H9 (cell line): ENCODE data around the gene ABCD4. TPM values are rescaled to one million over a fixed set of nuclear protein-coding genes. Genes with fewer than 3 reads are reported as not detected.

Experiments used
- DNase-seq: peaks from one replicate; pipeline ENCODE4 v3.0.0-alpha.2; 2017
- H2AFZ ChIP-seq: one replicate; pipeline ENCODE4 v1.6.1; 2013; ENCODE audit warnings: mild to moderate bottlenecking, low read length, control low read depth, moderate library complexity
- H2AK5ac ChIP-seq: 2 replicates; pipeline ENCODE4 v1.6.1; 2013; ENCODE audit warnings: low read length, control low read depth, mixed read lengths; ENCODE audit not compliant: insufficient read length
- H2BK120ac ChIP-seq: one replicate; pipeline ENCODE4 v1.6.1; 2013; ENCODE audit warnings: low read depth, mild to moderate bottlenecking, low read length, control low read depth, inconsistent platforms; ENCODE audit not compliant: poor library complexity, severe bottlenecking
- H2BK12ac ChIP-seq: 2 replicates; pipeline ENCODE4 v1.6.1; 2013; ENCODE audit warnings: low read length, control low read depth, mixed read lengths, low read depth; ENCODE audit not compliant: insufficient read length
- H2BK15ac ChIP-seq: 2 replicates; pipeline ENCODE4 v1.6.1; 2013; ENCODE audit warnings: low read depth, low read length, control low read depth
- H2BK20ac ChIP-seq: one replicate; pipeline ENCODE4 v1.6.1; 2013; ENCODE audit warnings: low read depth, mild to moderate bottlenecking, low read length, control low read depth, inconsistent platforms; ENCODE audit not compliant: poor library complexity, severe bottlenecking
- H2BK5ac ChIP-seq: 2 replicates; pipeline ENCODE4 v1.6.1; 2013; ENCODE audit warnings: low read length, control low read depth, mixed read lengths; ENCODE audit not compliant: insufficient read length
- H3K14ac ChIP-seq: 2 replicates; pipeline ENCODE4 v1.6.1; 2013; ENCODE audit warnings: low read length, control low read depth; ENCODE audit not compliant: insufficient read depth
- H3K18ac ChIP-seq: 2 replicates; pipeline ENCODE4 v1.6.1; 2013; ENCODE audit warnings: low read depth, mild to moderate bottlenecking, mixed read lengths, low read length, control low read depth; ENCODE audit not compliant: insufficient read length
- H3K23ac ChIP-seq: 2 replicates; pipeline ENCODE4 v1.6.1; 2013; ENCODE audit warnings: low read length, control low read depth, mixed read lengths, low read depth; ENCODE audit not compliant: insufficient read length
- H3K23me2 ChIP-seq: 2 replicates; pipeline ENCODE4 v1.6.1; 2013; ENCODE audit warnings: low read depth, mild to moderate bottlenecking, mixed read lengths, low read length, control low read depth; ENCODE audit not compliant: insufficient read length, poor library complexity, severe bottlenecking
- H3K27ac ChIP-seq: 2 replicates; pipeline ENCODE4 v1.5.1; 2013; ENCODE audit warnings: low read length, control low read depth, mixed read lengths, low read depth; ENCODE audit not compliant: insufficient read length
- H3K27me3 ChIP-seq: 2 replicates; pipeline ENCODE4 v1.6.1; 2013; ENCODE audit warnings: low read length, control low read depth, inconsistent platforms; ENCODE audit not compliant: insufficient read depth
- H3K4ac ChIP-seq: 2 replicates; pipeline ENCODE4 v1.6.1; 2013; ENCODE audit warnings: low read depth, mild to moderate bottlenecking, control low read depth, inconsistent platforms, low read length, moderate library complexity
- H3K4me1 ChIP-seq: 2 replicates; pipeline ENCODE4 v1.6.1; 2013; ENCODE audit warnings: low read length, control low read depth, inconsistent platforms; ENCODE audit not compliant: insufficient read depth
- H3K4me2 ChIP-seq: 2 replicates; pipeline ENCODE4 v1.6.1; 2013; ENCODE audit warnings: low read length, control low read depth, mixed read lengths; ENCODE audit not compliant: insufficient read length, insufficient read depth
- H3K56ac ChIP-seq: 2 replicates; pipeline ENCODE4 v1.6.1; 2013; ENCODE audit warnings: low read depth, mild to moderate bottlenecking, mixed read lengths, low read length, control low read depth; ENCODE audit not compliant: insufficient read length
- H3K79me1 ChIP-seq: 2 replicates; pipeline ENCODE4 v1.6.1; 2013; ENCODE audit warnings: low read depth, mild to moderate bottlenecking, moderate library complexity, low read length, control low read depth, inconsistent platforms; ENCODE audit not compliant: insufficient read depth, poor library complexity, severe bottlenecking
- H3K79me2 ChIP-seq: 2 replicates; pipeline ENCODE4 v1.6.1; 2013; ENCODE audit warnings: low read length, control low read depth, inconsistent platforms; ENCODE audit not compliant: insufficient read depth
- H3K9ac ChIP-seq: 2 replicates; pipeline ENCODE4 v1.6.1; 2013; ENCODE audit warnings: low read length, control low read depth, mixed read lengths; ENCODE audit not compliant: insufficient read length; ENCODE audit errors: extremely low read depth
- H3K9me3 ChIP-seq: one replicate; pipeline ENCODE4 v1.6.1; 2013; ENCODE audit warnings: low read depth, low read length, inconsistent platforms; ENCODE audit not compliant: control insufficient read depth
- H3T11ph ChIP-seq: one replicate; pipeline ENCODE4 v1.6.1; 2013; ENCODE audit warnings: mild to moderate bottlenecking, low read length, control low read depth, inconsistent platforms
- H4K20me1 ChIP-seq: one replicate; pipeline ENCODE4 v1.6.1; 2013; ENCODE audit not compliant: control insufficient read depth, insufficient read length, insufficient read depth
- H4K5ac ChIP-seq: 2 replicates; pipeline ENCODE4 v1.6.1; 2013; ENCODE audit warnings: low read depth, mild to moderate bottlenecking, mixed read lengths, low read length, control low read depth; ENCODE audit not compliant: insufficient read length
- H4K8ac ChIP-seq: replicated peaks from 2 replicates; pipeline ENCODE4 v1.6.1; 2013; ENCODE audit warnings: low read length, control low read depth, mixed read lengths, low read depth; ENCODE audit not compliant: insufficient read length
- H4K91ac ChIP-seq: 2 replicates; pipeline ENCODE4 v1.6.1; 2013; ENCODE audit warnings: low read depth, mild to moderate bottlenecking, moderate library complexity, mixed read lengths, low read length, control low read depth; ENCODE audit not compliant: insufficient read length
- H3K27ac Mint-ChIP-seq, 3 experiments: 2 replicates in 2 of 3; 3 replicates in 1 of 3; pipeline ENCODE4 v1.8.0; 2020 to 2021; ENCODE audit warnings: mixed read lengths in 3 of 3, mild to moderate bottlenecking in 1 of 3, moderate library complexity in 1 of 3
- H3K27me3 Mint-ChIP-seq: 2 replicates; pipeline ENCODE4 v1.8.0; 2021; ENCODE audit warnings: low read depth, mild to moderate bottlenecking, moderate library complexity, mixed read lengths
- H3K36me3 Mint-ChIP-seq, 3 experiments: 2 replicates in 2 of 3; 3 replicates in 1 of 3; pipeline ENCODE4 v1.8.0; 2020 to 2021; ENCODE audit warnings: low read depth in 3 of 3, mixed read lengths in 3 of 3; ENCODE audit not compliant: insufficient read depth in 1 of 3
- H3K4me1 Mint-ChIP-seq, 2 experiments: 2 replicates each; pipeline ENCODE4 v1.8.0; 2020; ENCODE audit warnings: mixed read lengths in 2 of 2
- H3K4me3 Mint-ChIP-seq, 2 experiments: 2 replicates in 1 of 2; 3 replicates in 1 of 2; pipeline ENCODE4 v1.8.0; 2020 to 2021; ENCODE audit warnings: mild to moderate bottlenecking in 2 of 2, mixed read lengths in 2 of 2, moderate library complexity in 1 of 2
- H3K9me3 Mint-ChIP-seq, 2 experiments: 2 replicates in 1 of 2; 3 replicates in 1 of 2; pipeline ENCODE4 v1.8.0; 2020; ENCODE audit warnings: mild to moderate bottlenecking in 2 of 2, mixed read lengths in 2 of 2, moderate library complexity in 1 of 2
- WGBS: extraction: QIAGEN DNeasy Blood & Tissue Kit; methylation state at CpG from one replicate; pipeline ENCODE4 v1.1.7; 2013; ENCODE audit warnings: missing lambda C conversion rate, low lambda C conversion rate, mixed read lengths; ENCODE audit not compliant: insufficient read length; ENCODE audit errors: extremely low coverage; 5-methylcytosine and 5-hydroxymethylcytosine counted together
- total RNA-seq: library from RNA; stranded (reverse); gene quantifications from 2 replicates; pipeline ENCODE4 v1.2.1, GENCODE V29; 2021
- TF ChIP-seq, protein P1 (sequence below): fragments of 200-600 bp; sonication (generic); conservative IDR thresholded peaks from 3 replicates; pipeline ENCODE4 v1.8.0; 2021; ENCODE audit warnings: antibody characterized with exemption, mild to moderate bottlenecking

The ABCD4 gene
- total RNA-seq, 1 experiment from 2014 or later, result 80.9 TPM

DNA sequence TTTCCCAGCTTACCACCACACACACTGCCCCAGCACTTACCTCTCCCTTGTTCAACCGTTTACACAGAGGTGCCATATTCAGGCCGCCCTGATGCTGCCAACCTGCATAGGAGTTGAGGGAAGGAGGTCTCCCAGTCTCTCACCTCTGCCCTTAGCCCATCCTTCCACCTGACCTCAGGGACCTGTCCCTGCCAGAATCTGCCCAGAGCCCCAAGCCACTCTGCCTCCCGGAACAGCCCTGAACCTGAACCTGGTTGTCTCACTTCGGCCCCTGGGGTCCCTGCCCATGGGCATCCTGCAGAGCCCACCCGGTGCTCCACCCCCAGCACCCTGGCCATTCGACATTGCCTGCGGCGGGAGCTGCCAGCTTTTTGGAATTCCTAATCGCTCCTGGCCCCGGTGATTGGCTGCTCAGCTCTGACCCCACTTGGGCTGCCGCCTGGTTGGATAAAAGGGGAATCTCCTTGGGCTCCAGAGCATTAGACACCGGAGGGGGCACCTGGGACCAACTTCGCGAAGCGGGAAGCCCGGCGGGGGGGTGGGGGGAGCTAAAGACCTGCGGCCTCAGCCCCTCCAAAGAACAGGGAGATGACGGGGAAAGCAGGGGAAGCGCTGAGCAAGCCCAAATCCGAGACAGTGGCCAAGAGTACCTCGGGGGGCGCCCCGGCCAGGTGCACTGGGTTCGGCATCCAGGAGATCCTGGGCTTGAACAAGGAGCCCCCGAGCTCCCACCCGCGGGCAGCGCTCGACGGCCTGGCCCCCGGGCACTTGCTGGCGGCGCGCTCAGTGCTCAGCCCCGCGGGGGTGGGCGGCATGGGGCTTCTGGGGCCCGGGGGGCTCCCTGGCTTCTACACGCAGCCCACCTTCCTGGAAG is 63.5 kb downstream of the ABCD4 start, which contains the start of gene VSX2:
VSX2 (plus strand) TSS at position 476 of the 874 bp plus-strand sequence; CDS start at position 589, 113 bp downstream.
- no peak within 1 kb of the TSS for H3T11ph ChIP-seq
- no peak within 1 kb of the TSS for H3K23ac ChIP-seq
- no peak within 1 kb of the TSS for H4K91ac ChIP-seq
- H3K9ac ChIP-seq, result no peak within 1 kb of the TSS
- H3K4me2 ChIP-seq, result peak within 1 kb of the TSS; percentile 73
- H3K56ac ChIP-seq, result no peak within 1 kb of the TSS
- H3K79me1 ChIP-seq, result no peaks in the 10 kb centered on the region
- no peak within 1 kb of the TSS for H3K18ac ChIP-seq
- peaks cover 21% of the 10 kb centered on the region for H3K23me2 ChIP-seq
- TF ChIP-seq, protein P1, sequence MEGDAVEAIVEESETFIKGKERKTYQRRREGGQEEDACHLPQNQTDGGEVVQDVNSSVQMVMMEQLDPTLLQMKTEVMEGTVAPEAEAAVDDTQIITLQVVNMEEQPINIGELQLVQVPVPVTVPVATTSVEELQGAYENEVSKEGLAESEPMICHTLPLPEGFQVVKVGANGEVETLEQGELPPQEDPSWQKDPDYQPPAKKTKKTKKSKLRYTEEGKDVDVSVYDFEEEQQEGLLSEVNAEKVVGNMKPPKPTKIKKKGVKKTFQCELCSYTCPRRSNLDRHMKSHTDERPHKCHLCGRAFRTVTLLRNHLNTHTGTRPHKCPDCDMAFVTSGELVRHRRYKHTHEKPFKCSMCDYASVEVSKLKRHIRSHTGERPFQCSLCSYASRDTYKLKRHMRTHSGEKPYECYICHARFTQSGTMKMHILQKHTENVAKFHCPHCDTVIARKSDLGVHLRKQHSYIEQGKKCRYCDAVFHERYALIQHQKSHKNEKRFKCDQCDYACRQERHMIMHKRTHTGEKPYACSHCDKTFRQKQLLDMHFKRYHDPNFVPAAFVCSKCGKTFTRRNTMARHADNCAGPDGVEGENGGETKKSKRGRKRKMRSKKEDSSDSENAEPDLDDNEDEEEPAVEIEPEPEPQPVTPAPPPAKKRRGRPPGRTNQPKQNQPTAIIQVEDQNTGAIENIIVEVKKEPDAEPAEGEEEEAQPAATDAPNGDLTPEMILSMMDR, result peak; percentile 17; the same call in 1 of the 3 replicates
- no peak within 1 kb of the TSS for H2AFZ ChIP-seq
- peaks cover 66% of the 10 kb centered on the region for H3K27me3 ChIP-seq
- no peak within 1 kb of the TSS for H3K27ac ChIP-seq
- H2BK5ac ChIP-seq, result no peak within 1 kb of the TSS
- no peak within 1 kb of the TSS for H2BK20ac ChIP-seq
- H3K79me2 ChIP-seq, result no peaks in the 10 kb centered on the region
- H3K4ac ChIP-seq, result no peak within 1 kb of the TSS
- H4K20me1 ChIP-seq, result no peaks in the 10 kb centered on the region
- no CpG with 5 or more reads among the region's 40 CpGs for WGBS
- Mint-ChIP-seq H3K4me3 (peak within 1 kb of the TSS; percentile 54 to 80), H3K27ac (no peak within 1 kb of the TSS), H3K9me3 (no peaks in the 10 kb centered on the region; a peak in 1 of 5 replicates), H3K4me1 (peaks cover 25 to 38% of the 10 kb centered on the region in 2 experiments), H3K27me3 (peaks cover 98% of the 10 kb centered on the region), H3K36me3 (no peaks in the 10 kb centered on the region; a peak in 1 of 7 replicates)
- no peaks in the 10 kb centered on the region for H3K9me3 ChIP-seq
- DNase-seq, result peak; percentile 78
- H2BK15ac ChIP-seq, result no peak within 1 kb of the TSS; the same call in 1 of the 2 replicates
- H3K4me1 ChIP-seq, result 0 out of 2 replicates have a peak, but pooled peaks cover 3% of the 10 kb centered on the region
- H2BK120ac ChIP-seq, result no peak within 1 kb of the TSS
- no peak within 1 kb of the TSS; the same call in 1 of the 2 replicates for H3K14ac ChIP-seq
- no peak within 1 kb of the TSS for H4K8ac ChIP-seq
- H2BK12ac ChIP-seq, result no peak within 1 kb of the TSS
- H4K5ac ChIP-seq, result no peak within 1 kb of the TSS
- no peak within 1 kb of the TSS for H2AK5ac ChIP-seq
